Endometrium (tissue), 2 donors: Measurements from ENCODE around the gene SPATA31D1.
"Not testable (repeated sequence)": the region's sequence is repeated elsewhere in the genome, so short reads cannot be mapped to it uniquely, and the experiment has no call there.

Experiments used
- FAIRE-seq: peaks from 2 replicates; lab custom pipeline; 2012; peaks lifted over from hg19 to GRCh38; lab: Jason Lieb, UNC
- donor health status: control.
- donor health status: control.

The SPATA31D1 gene

DNA sequence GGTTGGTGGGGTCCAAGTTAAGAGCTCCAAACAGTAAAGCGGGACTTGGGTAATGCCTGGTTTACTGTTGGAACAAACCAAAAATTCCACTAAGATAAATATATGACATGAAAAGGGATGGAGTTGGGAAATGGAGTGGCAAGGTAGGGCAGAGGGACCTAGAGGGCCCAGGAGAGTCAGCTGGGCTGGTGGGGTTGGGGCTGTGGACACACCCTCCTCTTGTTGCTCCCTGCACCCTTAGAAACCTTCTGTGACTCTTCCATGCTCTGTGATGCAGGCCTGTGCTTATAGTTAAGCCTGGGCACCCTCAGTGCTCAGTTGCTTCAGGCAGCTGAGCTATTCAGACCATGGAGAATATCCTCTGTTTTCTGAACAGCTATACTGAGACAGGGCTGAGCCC, at the start of gene SPATA31D1:
SPATA31D1 (plus strand) TSS at position 301 of the 400 bp plus-strand sequence; CDS start at position 348, 47 bp downstream.
- FAIRE-seq, result not testable (repeated sequence)

DNA sequence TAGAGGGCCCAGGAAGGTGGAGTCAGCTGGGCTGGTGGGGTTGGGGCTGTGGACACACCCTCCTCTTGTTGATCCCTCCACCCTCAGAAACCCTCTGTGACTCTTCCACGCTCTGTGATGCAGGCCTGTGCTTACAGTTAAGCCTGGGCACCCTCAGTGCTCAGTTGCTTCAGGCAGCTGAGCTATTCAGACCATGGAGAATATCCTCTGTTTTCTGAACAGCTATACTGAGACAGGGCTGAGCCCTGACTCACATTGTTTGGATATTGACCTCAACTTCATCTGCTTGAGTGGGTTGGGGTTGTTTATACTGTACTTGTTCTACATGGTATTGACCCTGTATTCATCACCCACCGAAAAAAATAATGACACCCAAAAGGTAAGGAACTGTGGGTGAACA, 45.2 kb upstream of the SPATA31D1 start, which contains the start of gene SPATA31D3:
SPATA31D3 (plus strand) TSS at position 108 of the 400 bp plus-strand sequence; CDS start at position 194, 86 bp downstream.
- FAIRE-seq, result not testable (repeated sequence)

DNA sequence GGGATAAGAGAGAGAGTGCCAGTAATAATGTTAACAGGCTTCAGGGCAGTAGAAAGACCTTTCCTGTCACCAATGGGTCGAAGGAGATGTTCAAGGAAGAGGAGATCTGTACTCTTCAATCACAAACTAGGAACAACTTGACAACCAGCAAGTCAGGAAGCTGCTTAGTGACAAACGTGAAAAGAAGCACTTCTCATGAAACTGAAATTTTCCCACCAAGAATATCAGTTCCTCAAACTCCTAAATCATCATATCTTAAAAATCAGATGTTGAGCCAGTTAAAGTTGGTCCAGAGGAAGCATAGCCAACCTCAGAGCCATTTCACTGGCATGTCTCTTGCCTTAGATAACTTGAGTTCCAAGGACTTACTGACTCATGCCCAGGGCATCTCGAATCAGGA, 39.9 kb upstream of the SPATA31D1 start:
- FAIRE-seq, result peak; percentile 70

DNA sequence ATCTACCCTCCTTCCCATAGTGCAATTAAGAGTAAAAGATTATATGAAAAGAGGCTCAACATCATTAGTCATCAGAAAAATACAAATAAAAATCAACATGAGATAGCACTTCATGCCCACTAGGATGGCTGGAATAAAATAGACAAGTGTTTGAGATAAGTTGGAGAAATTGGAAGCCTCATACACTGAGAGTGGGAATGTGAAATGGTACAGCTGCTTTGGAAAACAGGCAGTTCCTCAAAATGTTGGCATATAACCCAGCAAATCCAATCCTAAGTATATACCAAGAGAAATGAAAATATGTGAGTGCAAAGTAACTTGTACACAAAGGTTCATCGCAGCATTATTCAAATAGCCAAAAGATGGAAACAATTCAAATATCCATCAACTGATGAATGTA, 35.5 kb upstream of the SPATA31D1 start:
- FAIRE-seq, result no peak

DNA sequence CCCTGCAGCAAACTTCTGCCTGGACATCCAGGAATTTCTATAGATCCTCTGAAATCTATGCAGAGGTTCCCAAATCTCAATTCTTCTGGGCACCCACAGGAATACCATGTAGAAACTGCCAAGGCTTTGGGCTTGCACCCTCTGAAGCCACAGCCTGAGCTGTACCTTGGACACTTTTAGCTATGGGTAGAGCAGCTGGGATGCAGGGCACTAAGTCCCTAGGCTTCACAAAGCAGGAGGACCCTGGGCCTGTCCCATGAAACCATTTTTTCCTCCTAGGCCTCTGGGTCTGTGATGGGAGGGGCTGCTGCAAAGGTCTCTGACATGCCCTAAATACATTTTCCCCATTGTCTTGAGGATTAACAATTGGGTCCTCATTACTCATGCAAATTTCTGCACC, 32.9 kb upstream of the SPATA31D1 start:
- FAIRE-seq, result no peak

DNA sequence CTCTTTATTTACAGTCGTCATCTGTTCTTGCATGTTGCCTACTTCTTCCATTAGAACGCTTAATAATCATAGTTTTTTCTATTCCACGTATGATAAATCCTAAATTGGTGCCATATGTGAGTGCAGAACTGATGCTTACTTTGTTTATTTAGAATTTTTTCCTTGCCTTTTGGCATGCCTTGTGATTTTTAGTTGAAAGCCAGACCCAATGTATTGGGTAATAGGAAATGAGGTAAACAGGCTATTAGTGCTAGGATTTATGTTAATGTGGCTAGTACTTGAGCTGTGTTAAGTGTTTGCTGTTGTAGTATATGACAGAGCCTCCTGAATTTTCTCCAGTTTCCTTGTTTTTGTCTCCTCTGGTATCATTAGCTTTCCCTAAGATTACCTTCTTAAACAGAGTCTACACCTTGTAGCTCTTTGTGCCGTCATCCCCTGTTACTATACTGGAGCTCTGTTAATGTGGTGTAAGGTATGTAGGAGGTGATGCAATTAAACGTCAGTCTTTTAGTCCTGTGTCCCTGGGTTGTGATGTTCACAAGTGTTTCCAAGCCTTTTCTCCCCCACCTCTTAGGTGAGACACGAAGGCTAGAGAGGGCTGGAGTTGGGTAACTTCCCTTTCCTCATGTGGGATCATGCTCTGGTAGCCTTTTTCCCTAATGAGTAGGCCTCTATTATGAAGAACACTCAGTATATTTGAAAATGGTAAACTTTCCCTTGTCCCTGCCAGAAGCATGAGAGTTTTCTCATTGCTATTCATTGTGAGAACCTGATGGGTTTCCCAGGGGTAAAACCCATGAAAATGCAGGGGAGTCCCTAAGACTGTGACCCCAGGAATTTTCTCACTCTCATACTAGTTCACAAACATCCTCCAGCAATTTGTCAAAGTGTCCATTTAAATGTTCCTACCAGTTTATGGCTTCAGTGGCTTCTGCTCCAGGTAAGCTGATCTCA, 24.1 kb upstream of the SPATA31D1 start:
- no peak for FAIRE-seq

DNA sequence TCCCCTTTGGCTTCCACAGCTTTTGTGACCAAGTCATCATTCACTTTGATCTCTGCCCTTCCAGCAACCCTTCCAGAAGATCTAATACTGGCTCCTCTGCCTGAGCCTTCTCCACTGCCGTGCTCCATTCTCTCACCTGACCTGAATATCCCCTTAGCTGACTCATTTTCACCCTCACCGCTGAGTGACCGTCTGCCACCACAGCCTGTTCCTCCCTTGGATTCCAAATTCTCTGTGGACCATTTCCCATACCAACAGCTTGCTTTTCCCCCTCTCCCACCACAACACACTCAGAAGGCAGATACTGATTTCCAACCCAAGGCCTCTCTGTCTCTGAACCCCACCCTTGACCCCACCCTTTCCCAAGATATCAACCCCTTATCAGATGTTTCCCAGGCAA, 20.5 kb upstream of the SPATA31D1 start:
- no peak for FAIRE-seq

DNA sequence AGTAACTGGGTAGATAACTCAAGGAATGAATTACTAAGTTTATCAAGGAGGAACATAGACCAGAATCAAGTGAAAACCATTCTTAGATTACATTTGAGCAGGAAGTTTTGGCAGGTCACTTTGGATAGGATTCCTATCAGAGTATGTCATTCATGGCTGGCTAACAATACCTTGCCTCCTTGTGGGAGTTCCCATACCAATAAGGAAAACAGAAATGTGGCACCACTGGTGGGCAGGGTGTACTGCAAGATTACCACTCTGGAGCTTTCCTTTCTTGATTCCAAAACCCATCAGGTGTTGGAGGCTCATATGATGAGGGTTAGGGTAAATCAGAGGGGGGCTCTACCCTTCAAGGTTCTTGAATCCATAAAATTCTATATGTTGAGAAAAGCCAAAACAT, 18.6 kb upstream of the SPATA31D1 start:
- FAIRE-seq, result no peak

DNA sequence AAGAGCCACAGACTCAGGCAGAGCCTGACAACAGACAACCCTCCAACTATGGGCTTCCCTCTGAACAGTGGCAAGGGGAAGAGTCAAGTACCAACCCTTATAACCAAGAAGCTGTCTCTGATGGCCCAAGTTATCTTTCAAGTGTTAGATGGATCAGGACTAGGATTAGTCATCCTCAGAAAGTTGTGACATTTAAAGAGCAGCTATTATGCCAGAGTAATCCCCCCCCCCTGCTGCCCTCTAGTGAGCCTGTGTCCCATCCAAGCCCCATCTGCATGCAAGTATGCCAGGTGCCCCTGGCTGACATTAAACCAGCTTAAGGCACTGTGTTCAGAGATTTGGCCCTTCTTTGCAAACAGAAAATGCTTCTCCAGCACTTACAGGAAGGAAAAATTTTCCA, 16.8 kb upstream of the SPATA31D1 start:
- no peak for FAIRE-seq

DNA sequence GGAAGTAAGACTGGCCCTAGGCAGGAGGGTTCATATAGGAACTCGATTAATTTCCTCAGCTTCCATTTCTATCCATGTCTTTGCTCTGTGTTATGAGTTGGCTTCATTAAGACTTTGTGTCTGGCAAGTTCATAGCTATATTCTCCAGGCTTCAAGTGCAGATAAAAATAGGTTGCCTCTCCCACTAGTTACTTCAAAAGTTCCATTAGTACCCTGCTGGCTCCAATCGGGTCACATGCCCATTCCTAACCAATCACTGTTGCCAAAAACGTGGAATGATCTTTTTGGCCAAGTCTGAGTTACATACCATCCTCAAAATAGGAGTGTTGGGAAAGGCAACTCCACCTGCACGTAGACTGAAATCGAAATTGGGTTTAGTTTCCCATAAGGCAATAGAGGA, 13.8 kb upstream of the SPATA31D1 start:
- FAIRE-seq, result no peak

DNA sequence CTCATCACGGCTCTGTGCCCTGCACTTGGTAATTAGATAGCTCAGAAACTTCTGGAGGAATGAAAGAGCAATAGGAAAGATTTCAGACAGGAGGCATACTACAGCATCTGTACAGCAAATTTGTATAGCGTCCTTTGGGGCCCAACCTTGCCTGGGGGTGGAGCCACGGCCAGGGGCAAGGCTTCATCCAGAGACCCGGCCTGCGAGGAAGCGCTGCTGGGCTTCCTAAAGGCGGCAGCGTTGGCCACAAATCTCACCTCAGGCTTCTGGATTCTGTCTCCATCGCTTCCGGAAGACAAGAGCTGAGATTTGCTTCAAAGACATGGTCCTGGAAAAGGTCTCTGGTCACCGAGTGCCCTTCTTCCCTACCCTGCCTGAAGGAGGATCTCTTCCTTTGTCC, 12.2 kb upstream of the SPATA31D1 start:
- FAIRE-seq, result no peak

DNA sequence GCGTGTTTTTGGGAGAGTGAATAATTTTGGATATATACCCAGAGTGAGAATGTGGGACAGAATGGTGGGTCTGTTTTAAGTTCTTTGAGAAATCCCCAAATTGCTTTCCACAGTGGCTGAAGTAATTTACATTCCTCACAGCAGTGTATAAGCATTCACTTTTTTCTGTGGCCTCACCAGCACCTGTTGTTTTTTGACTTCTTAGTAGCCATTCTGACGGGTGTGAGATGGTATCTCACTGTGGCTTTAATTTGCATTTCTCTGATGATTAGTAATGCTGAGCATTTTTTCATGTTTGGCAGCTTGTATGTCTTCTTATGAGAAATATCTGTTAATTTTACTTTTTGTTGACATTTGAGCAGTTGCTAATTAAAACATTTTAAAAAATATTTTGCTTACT, 9.4 kb upstream of the SPATA31D1 start:
- FAIRE-seq, result peak; percentile 43

DNA sequence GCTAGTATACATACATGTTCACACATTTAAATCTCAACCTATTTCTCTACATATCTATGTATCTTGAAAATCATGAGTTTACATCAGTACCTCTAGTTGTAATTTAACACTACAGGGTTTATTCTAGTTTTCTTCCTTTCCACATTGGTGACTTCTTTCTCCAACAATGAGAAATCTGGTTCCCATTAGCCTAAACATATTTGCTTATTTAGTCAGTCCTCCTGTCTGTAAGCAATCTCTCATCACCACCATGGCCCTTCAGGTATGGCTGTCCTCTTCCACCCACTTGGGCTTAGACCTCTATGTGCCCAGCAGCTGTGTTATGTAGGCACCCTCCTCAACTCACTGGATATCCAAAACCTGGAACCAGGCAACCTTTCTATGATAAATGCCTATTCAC, 8.0 kb upstream of the SPATA31D1 start:
- no peak for FAIRE-seq

DNA sequence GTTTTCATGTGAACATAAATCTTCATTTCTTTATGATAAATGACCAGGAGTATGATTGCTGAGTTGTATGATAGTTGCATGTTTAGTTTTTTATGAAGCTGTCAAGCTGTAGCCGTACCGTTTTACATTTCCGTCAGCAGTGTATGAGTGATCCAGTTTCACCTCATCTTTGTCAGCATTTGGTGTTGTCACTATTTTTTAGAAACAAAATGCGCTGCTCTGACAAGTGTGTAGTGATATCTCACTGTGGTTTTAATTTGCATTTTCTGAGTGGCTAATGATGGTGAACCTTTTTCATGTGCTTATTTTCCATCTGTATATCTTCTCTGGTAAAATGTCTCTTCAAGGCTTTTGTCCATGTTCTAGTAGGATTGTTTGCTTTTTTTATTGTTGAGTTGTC, 6.7 kb upstream of the SPATA31D1 start:
- no peak for FAIRE-seq

DNA sequence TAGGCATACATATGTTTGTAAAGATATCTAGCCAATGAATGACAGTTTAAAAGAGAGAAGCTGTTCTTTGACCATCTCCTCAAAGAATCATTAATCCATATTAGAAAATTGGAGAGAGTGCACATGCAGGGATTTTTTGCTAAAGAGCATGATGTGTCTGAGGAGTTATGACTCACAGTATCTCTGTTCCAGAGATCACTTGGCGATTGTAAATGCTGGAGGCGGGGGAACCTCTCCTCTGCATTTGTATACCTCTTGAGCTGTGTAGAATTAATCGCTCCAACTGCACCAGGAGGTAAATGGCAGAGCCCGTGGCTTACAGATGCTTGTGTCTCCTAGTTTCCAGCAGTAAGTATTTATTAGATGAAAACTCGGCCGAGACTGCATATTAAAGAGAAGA, 3.6 kb upstream of the SPATA31D1 start:
- no peak for FAIRE-seq

DNA sequence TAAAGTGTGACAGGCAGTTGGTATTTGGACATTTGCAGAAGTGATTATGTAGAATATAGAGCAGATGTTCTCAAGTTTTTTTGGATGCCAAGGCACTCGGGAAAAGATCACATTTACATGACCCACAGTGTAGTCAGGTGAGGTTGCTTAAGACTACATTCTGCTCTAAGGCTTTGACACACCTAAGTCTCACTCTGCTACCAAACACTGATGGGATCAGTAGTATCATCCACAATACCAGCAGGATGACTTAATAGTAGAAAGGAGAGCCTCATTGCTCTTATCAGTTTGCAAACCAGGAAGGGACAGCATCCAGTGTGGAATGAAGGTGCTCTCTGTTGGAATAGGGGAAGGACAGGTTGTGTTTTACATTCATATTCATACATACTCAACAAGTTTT, 2.5 kb upstream of the SPATA31D1 start:
- no peak for FAIRE-seq

DNA sequence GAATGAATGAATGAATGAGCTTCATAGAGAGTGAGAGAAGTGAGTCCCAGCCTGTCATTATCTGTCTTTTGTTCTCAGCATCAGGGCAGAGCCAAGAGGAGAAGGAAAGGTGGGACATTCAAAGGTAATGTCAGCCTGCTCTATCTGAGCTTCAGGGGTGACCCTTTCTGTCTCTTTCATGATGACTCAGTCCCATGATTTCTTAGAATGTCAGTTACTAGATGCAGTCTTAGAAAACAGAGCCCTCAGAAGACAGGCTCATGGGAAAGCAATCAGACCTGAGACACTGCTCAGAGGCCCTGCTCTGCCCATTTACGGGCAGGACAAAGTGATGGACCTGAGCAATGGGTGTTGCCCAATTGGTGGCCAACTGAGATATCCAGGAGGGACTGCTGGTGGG, 1.1 kb downstream of the SPATA31D1 start:
- no peak for FAIRE-seq

DNA sequence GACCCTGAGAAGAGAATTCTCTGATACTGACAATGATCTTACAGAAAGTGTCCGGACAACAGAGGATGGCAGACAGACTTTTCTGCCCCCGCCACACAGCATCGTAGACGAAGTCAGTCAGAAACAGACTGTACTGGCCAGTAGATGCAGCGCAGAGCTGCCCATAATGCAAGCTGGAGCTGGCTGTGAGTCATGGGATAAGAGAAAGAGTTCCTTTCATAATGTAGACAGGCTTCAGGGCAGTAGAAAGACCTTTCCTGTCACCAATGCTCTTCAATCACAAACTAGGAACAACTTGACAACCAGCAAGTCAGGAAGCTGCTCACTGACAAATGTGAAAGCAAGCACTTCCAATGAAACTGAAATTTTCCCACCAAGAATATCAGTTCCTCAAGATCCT, 5.1 kb downstream of the SPATA31D1 start:
- FAIRE-seq, result no peak

DNA sequence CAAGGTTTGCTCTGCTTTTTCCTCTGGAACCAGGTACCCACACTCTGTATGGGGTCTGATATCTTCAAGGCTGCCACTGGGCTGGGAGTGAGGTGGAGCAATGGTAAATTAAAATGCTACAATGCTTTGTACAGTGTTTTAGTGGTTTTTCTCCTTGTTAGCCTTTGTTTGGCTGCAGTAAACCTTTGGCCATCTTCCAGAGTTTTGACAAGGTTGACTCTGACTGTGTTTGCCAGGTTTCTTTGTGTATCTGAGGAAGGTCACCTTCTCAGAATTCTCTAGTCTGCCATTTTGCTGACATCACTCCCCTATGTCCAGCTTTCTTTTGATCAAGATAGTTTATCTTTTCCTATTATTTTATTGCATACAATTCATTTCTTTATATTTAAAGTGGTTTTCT, 11.2 kb downstream of the SPATA31D1 start:
- FAIRE-seq, result no peak

DNA sequence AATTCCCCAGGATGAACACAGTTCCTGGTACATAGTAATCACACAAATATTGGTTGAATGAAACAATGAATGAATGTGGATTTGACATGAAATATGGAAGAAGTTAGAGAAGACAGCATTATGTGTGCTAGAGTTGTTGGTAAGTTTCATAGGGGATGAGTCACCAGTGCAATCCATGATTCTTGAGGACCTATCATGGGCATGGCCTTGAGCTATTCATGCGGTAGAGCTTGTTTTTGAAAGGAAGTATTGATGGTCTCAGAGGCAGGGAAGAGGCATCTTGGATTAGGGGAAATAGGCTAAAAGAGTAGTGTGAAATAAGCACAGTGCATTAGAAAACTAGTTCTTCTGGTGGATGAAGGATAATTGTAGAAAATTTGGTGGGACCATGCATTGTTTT, 22.1 kb downstream of the SPATA31D1 start:
- no peak for FAIRE-seq

DNA sequence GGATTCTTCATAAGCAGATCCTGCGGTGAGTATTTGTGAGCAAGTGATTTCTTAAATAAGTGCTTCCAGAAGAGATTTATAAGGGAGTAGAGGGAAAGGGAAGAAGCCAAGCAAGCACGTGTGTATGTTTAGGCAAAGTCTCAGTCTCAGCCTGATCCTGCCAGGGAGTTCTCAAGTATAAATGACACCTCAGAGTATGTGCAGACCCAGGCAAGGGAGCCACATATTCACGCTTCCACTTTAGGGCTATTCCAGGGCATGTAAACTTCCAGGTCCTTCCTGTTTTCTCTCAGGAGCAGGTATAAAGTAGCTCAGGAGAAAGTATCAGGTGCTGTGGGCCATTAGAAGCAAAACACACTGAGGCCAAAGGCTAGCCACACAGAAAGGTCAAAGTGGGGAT, 22.6 kb downstream of the SPATA31D1 start:
- FAIRE-seq, result no peak

DNA sequence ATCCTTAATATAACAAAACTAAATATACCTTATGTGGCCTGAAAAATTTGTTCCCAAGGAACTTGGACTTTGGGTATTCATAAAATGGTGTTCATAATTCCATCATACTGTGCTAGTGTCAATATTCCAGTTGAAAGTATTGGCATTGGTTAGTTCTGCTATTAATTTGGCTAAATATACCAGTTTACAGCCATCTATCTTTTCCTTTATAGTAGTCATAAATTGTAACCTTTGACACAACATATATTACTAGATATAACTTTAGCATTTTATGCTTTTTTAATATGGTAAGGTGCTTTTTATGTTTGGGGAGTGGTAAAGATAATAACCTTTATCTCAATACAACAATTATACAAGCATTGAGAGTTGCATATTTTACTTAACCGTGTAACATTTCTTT, 23.7 kb downstream of the SPATA31D1 start:
- FAIRE-seq, result no peak

DNA sequence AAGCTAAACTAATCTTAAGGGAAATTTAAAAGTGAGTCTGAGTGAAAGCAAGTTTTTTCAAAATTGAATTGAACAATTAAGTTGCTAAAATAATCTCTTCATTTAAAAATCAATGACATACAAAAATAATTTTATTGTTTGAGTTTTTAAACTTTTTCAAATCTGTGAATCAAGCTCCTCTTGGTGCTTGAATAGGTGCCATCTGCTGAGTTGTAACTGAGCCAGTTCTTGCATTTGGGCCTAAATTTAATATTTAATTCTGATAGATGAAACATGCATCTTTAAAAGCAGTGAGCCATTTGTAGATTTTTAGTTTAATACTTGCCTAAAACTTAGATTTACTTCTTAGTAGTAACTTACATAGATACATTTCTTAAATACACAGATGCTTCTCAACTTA, 31.8 kb downstream of the SPATA31D1 start:
- FAIRE-seq, result no peak

DNA sequence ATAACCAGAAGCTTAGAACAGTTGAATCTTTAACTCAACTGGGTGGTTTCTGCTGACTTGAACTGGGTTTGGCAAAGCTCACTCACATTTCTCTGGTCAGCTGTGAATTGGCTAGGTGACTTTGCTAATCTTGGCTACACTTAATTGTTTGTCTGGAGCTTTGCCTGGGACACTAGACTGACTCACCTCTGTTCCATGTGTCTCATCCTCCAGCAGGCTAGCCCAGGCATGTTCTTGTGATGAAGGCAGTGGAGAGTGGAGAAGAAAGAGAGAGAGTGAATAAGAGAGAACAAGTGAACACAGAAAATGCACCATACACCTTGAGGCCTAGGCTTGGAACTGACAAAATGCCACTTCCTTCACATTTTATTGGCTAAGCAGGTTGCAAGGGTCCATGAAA, 32.6 kb downstream of the SPATA31D1 start:
- FAIRE-seq, result no peak
